ENCODE measurements around the gene PRCC.

The PRCC gene

DNA sequence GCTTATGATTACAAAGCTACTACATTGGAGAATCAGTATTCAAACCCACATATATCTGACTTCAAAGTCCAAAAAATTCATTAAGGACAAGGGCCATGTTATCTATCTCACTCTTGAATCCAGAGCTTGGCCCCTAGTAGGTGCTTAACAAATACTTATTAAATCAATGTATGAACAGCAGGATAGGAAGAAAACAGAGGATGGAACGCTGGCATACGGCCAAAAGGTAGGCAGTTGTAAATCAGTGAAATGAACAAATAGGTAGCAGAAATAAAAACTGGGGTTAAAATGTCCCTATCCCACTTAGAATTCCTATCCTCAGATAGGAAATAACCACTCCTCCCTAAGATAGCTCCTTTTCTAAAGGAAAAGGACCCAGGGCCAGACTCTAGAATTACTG, 28.4 kb upstream of the PRCC start:
- no peak for DNase-seq
- H3K4me3 ChIP-seq (ENCODE audit: low read depth, low read length) = no peak overlapping the region
- TF ChIP-seq, protein P1, sequence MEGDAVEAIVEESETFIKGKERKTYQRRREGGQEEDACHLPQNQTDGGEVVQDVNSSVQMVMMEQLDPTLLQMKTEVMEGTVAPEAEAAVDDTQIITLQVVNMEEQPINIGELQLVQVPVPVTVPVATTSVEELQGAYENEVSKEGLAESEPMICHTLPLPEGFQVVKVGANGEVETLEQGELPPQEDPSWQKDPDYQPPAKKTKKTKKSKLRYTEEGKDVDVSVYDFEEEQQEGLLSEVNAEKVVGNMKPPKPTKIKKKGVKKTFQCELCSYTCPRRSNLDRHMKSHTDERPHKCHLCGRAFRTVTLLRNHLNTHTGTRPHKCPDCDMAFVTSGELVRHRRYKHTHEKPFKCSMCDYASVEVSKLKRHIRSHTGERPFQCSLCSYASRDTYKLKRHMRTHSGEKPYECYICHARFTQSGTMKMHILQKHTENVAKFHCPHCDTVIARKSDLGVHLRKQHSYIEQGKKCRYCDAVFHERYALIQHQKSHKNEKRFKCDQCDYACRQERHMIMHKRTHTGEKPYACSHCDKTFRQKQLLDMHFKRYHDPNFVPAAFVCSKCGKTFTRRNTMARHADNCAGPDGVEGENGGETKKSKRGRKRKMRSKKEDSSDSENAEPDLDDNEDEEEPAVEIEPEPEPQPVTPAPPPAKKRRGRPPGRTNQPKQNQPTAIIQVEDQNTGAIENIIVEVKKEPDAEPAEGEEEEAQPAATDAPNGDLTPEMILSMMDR (IDR thresholded peaks at IDR 0.05; ENCODE audit: low read depth, low read length) = no peak
- no peaks in the 10 kb centered on the region for H3K9me3 ChIP-seq
- no peaks in the 10 kb centered on the region for H3K4me1 ChIP-seq
- no peaks in the 10 kb centered on the region for H3K27me3 ChIP-seq
- peaks cover 33% of the 10 kb centered on the region for H3K36me3 ChIP-seq

DNA sequence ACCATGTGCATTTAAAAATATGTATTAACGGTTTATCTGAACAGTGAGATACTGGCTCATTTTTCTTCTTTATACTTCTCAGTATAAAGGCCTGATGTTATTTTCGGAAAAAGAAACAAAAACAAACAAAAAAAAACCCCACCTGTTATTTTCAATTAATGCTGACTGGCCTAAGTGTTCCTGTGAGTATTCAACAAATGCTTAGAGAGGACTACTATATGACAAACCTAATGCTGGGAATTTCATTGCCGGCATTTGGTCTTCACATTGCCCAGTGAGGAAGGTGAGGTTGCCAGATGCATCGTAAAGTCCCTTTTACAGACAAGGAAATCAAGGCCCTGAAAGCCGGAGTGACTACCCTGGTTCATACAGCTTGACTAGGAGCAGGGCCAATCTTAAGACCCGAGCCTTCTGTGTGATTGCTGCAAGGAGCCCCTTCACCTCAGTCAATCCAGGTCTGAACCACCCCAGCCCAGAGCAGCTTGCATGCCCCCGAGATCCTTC, 27.0 kb upstream of the PRCC start:
- H3K9me3 ChIP-seq = no peaks in the 10 kb centered on the region
- no peaks in the 10 kb centered on the region for H3K4me1 ChIP-seq
- H3K4me3 ChIP-seq (ENCODE audit: low read depth, low read length) = peak overlapping the region; percentile 96
- H3K27me3 ChIP-seq = no peaks in the 10 kb centered on the region
- H3K36me3 ChIP-seq = peaks cover 43% of the 10 kb centered on the region
- DNase-seq = no peak
- TF ChIP-seq, protein P1 (IDR thresholded peaks at IDR 0.05; ENCODE audit: low read depth, low read length) = no peak

GRCh38 chr1:156740741-156741480, 26.4 kb upstream of the PRCC start, which contains the start of gene MRPL24:
Gene MRPL24 (minus strand): TSS chr1:156741088. CDS start chr1:156738704, 2,384 bp downstream.
- H3K36me3 ChIP-seq = peaks cover 49% of the 10 kb centered on the region
- H3K4me3 ChIP-seq (ENCODE audit: low read depth, low read length) = peak within 1 kb of the TSS; percentile 96
- H3K27me3 ChIP-seq = no peaks in the 10 kb centered on the region
- TF ChIP-seq, protein P1 (IDR thresholded peaks at IDR 0.05; ENCODE audit: low read depth, low read length) = no peak
- no peaks in the 10 kb centered on the region for H3K4me1 ChIP-seq
- DNase-seq = peak; percentile 97
- H3K9me3 ChIP-seq = no peaks in the 10 kb centered on the region

- H3K9me3 ChIP-seq = no peaks in the 10 kb centered on the region
- peaks cover 54% of the 10 kb centered on the region for H3K36me3 ChIP-seq
- TF ChIP-seq, protein P1 (IDR thresholded peaks at IDR 0.05; ENCODE audit: low read depth, low read length) = no peak
- peaks cover 5% of the 10 kb centered on the region for H3K4me1 ChIP-seq
- H3K27me3 ChIP-seq = no peaks in the 10 kb centered on the region
- no peak for DNase-seq
- H3K4me3 ChIP-seq (ENCODE audit: low read depth, low read length) = peak overlapping the region; percentile 35
Measured at GRCh38 chr1:156741481-156741983, 25.8 kb upstream of the PRCC start.

- TF ChIP-seq, protein P1 (IDR thresholded peaks at IDR 0.05; ENCODE audit: low read depth, low read length) = no peak
- Histone ChIP-seq H3K4me3 (ENCODE audit: low read depth, low read length) (no peak overlapping the region), H3K36me3 (peaks cover 51% of the 10 kb centered on the region), H3K9me3 (no peaks in the 10 kb centered on the region), H3K4me1 (peaks cover 5% of the 10 kb centered on the region), H3K27me3 (no peaks in the 10 kb centered on the region)
- DNase-seq = no peak
Measured at GRCh38 chr1:156742017-156742416, 25.3 kb upstream of the PRCC start.

GRCh38 chr1:156742801-156743200, 24.5 kb upstream of the PRCC start:
- TF ChIP-seq, protein P1 (IDR thresholded peaks at IDR 0.05; ENCODE audit: low read depth, low read length) = no peak
- H3K4me1 ChIP-seq = peaks cover 9% of the 10 kb centered on the region
- no peaks in the 10 kb centered on the region for H3K9me3 ChIP-seq
- H3K27me3 ChIP-seq = no peaks in the 10 kb centered on the region
- DNase-seq = no peak
- no peak overlapping the region for H3K4me3 ChIP-seq (ENCODE audit: low read depth, low read length)
- H3K36me3 ChIP-seq = peaks cover 45% of the 10 kb centered on the region

Measured in BE2C (cell line).